ENCODE data around the gene ST13. TPM values are rescaled to one million over a fixed set of nuclear protein-coding genes. Genes with fewer than 3 reads are reported as not detected.

Gene ST13
- total RNA-seq, 1 experiment from 2014 or later = 301 TPM

GRCh38 chr22:40853961-40854360, 2.5 kb downstream of the ST13 start:
- Histone ChIP-seq H4K20me1 (ENCODE audit: insufficient read depth) (peaks cover 15% of the 10 kb centered on the region; the same call in 1 of the 2 replicates), H3K4me2 (ENCODE audit: low read length) (no peak overlapping the region), H3K27ac (ENCODE audit: low read depth, low read length) (no peak overlapping the region), H2AFZ (ENCODE audit: low read depth, low read length, poor library complexity, severe bottlenecking) (no peak overlapping the region), H3K4me1 (ENCODE audit: control insufficient read depth in 1 of 2, insufficient read depth in 2 of 2, low read length in 2 of 2) (peaks cover 9 to 15% of the 10 kb centered on the region in 2 experiments), H3K9me3 (ENCODE audit: control insufficient read depth in 1 of 2, insufficient read depth in 1 of 2, low read depth in 1 of 2, low read length in 2 of 2) (no peaks in the 10 kb centered on the region), H3K9me2 (ENCODE audit: insufficient read depth) (no peaks in the 10 kb centered on the region), H3K27me3 (ENCODE audit: insufficient read depth, low read length) (no peaks in the 10 kb centered on the region), H3K9ac (ENCODE audit: low read length) (no peak overlapping the region), H3K79me2 (ENCODE audit: insufficient read depth, low read length) (peaks cover 95% of the 10 kb centered on the region), H3K36me3 (ENCODE audit: control insufficient read depth in 1 of 2, insufficient read depth in 2 of 2, low read length in 2 of 2) (peaks cover 17 to 20% of the 10 kb centered on the region in 2 experiments; a peak in 3 of 4 replicates), H3K4me3 (replicated peaks in 1 of 2; ENCODE audit: low read depth in 1 of 2, low read length in 2 of 2) (no peak overlapping the region)
- DNase-seq (ENCODE audit: low read depth, low spot score) (no peak), ATAC-seq (no peak)
- TF ChIP-seq CTCF (IDR thresholded peaks at IDR 0.05 in 2 of 3, conservative IDR thresholded peaks at IDR 0.05 in 1 of 3; ENCODE audit: borderline replicate concordance in 1 of 3, insufficient read depth in 1 of 3, low read depth in 2 of 3, low read length in 2 of 3) = no peak
- no peak for TF ChIP-seq JUND (IDR thresholded peaks at IDR 0.05)
- no peak for TF ChIP-seq ZNF274 (IDR thresholded peaks at IDR 0.05; ENCODE audit: low read depth, low read length)
- TF ChIP-seq CBX3 (IDR thresholded peaks at IDR 0.05; ENCODE audit: low read depth) = no peak
- no peak for TF ChIP-seq FOSL1 (IDR thresholded peaks at IDR 0.05; ENCODE audit: low read depth)
- TF ChIP-seq ELF1 (IDR thresholded peaks at IDR 0.05; ENCODE audit: borderline replicate concordance, low read depth) = no peak
- no peak for TF ChIP-seq RAD21 (IDR thresholded peaks at IDR 0.05; ENCODE audit: low read depth)
- no peak for TF ChIP-seq EGR1 (IDR thresholded peaks at IDR 0.05; ENCODE audit: low read depth)
- no peak for TF ChIP-seq POLR2AphosphoS5 (IDR thresholded peaks at IDR 0.05; ENCODE audit: low read depth, low read length)
- no peak for TF ChIP-seq EZH2 (IDR thresholded peaks at IDR 0.05)
- TF ChIP-seq ATF3 (IDR thresholded peaks at IDR 0.05) = no peak
- TF ChIP-seq SIN3A (IDR thresholded peaks at IDR 0.05; ENCODE audit: low read depth) = no peak
- no peak for TF ChIP-seq MAX (IDR thresholded peaks at IDR 0.05)
- no peak for TF ChIP-seq YY1 (IDR thresholded peaks at IDR 0.05; ENCODE audit: extremely low read depth, insufficient replicate concordance, low read depth, low read length)
- no peak for TF ChIP-seq CEBPB (IDR thresholded peaks at IDR 0.05; ENCODE audit: low read depth)
- no peak for TF ChIP-seq SP1 (IDR thresholded peaks at IDR 0.05; ENCODE audit: low read depth)
- no peak for TF ChIP-seq REST (IDR thresholded peaks at IDR 0.05; ENCODE audit: low read depth)
- TF ChIP-seq POLR2A (IDR thresholded peaks at IDR 0.05; ENCODE audit: borderline replicate concordance, extremely low read depth, insufficient read depth, insufficient read length) = no peak
- RAD21 ChIA-PET (ENCODE audit: low non-redundant PET in 1 of 2, low total read pairs in 2 of 2, uncharacterized antibody in 2 of 2, unreplicated experiment in 2 of 2) = no interaction called here
- CTCF ChIA-PET = no interaction called here
- POLR2A ChIA-PET = no interaction called here
- intact Hi-C loops (cut with micrococcal nuclease) = no loop called here
- BruUV-seq (replicated peaks) = no TSS peak

Measured in HCT116 (cell line).